ENCODE results near the gene RPTOR.
A peak's percentile ranks its signal among the peaks of the same experiment; 100 is the strongest.
"Not testable (repeated sequence)": the region's sequence is repeated elsewhere in the genome, so short reads cannot be mapped to it uniquely, and the experiment has no call there.

The RPTOR gene

DNA sequence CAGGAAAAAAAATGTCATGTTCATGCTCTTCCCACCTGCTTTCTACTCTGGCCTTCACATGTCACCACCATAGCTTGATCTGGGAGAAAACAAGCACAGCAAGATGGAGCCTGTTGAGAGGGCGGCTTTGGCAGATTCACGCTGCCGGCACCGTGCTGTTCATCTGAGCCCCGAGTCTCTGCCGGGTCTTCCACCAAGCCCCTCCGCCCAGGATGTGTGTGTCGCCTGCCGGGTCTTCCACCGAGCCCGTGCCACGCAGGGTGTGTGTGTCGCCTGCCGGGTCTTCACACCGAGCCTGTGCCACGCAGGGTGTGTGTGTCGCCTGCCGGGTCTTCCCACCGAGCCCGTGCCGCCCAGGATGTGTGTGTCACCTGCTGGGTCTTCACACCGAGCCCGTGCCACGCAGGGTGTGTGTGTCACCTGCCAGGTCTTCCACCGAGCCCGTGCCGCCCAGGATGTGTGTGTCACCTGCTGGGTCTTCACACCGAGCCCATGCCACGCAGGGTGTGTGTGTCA lies 330.9 kb downstream of the RPTOR start:
- not testable (repeated sequence) for DNase-seq

DNA sequence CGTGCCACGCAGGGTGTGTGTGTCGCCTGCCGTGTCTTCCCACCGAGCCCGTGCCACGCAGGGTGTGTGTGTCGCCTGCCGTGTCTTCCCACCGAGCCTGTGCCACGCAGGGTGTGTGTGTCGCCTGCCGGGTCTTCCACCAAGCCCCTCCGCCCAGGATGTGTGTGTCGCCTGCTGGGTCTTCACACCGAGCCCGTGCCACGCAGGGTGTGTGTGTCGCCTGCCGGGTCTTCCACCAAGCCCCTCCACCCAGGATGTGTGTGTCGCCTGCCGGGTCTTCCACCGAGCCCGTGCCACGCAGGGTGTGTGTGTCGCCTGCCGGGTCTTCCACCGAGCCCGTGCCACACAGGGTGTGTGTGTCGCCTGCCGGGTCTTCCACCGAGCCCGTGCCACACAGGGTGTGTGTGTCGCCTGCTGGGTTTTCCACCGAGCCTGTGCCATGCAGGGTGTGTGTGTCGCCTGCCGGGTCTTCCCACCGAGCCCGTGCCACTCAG lies 331.9 kb downstream of the RPTOR start:
- not testable (repeated sequence) for DNase-seq

DNA sequence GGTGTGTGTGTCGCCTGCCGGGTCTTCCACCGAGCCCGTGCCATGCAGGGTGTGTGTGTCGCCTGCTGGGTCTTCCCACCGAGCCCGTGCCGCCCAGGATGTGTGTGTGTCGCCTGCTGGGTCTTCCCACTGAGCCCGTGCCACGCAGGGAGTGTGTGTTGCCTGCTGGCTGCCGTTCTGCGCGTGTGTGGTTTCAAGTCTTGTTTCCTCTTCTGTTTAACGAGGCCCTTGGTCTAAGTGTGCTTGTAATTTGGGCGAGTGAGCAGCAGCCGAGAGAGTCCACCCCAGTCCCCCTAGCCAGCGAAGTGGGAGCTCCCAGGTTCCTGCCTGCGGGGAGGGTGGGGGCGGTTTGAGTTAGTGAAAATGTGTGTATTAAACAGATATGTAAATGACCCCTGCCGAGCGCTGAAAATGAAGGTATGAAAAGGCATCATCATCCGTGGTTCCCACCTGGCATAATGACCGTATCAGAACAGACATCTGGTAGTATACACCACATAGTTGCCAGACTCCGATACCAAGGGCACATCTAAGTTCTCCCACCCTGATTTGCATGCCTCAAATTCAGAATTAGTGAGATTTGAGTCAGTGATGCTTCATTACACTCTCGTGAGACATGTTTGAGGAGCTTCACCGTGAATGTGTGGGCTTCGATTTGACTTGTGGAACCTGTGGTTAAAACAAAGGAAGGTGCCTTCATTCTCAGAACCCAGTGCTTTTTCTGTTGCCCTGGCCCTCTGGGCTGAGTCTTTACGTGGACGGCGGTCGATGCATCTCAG lies 332.5 kb downstream of the RPTOR start:
- DNase-seq: peak; percentile 37

DNA sequence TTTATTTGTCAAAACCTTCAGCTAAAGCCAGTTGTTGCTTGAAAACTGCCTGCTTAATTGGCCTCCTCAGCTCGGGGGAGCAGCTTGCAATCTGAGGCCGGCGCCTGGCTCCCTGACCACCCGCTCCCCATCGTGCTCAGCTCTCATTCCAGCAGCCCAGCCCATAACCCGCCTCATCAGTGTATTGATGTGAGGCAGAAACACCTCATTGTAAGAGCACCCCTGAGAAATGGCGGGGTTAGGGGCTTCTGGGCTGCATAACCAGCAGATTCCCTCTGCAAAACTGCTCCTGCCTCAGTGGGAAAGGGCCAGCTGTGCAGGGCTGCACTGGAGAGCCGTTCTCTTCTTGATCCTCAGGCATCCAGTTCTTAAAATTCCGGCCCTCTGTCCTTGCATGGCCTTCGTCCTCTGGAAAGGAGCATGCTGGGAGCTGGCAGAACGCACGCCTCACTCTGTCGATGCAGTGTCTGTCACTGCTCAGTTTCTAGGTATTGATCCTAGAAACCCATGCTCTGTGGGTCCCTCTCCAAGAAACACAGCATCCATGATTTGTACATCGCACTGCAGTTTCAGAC lies 333.2 kb downstream of the RPTOR start:
- DNase-seq: no peak

DNA sequence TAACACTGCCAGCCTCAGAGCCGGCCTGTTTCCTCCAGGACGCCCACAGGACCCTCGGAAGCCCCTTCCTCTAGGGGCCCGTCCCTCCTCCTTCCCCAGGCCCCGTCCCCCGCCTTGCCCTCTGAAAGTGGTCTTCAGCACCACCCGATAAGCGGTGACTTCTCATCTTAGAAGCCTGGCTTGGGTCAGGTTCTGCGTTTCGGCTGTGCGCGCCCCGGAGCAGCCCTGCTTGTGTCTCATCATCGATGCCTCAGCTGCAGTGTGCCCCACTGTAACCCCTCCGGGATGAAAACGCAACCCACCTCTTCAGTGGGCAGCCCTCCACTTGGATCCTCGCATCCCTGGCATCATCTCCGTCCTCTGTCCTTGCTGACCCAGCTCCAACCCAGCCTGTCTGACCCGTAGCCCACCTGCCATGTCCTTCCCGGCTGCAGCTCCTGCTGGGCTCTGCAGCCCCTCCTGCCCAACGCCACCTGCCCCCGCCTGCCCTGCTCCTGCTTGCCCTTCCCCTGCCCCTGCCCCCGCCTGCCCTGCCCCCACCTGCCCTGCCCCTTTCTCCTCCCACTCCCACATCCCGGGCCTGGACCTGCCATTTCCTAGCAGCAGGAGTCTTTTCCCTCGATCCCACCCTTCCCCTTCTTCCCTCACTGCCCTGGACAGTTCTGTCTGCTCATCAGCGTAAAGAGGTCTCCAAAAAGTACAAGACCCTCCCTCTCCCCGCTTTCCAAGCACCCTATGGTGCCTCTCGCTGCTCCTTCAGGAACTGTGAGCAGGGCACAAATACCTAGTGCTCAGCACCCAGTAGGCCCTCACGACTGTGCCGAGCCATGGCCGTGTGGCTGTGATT lies 334.5 kb downstream of the RPTOR start:
- no peak for DNase-seq

DNA sequence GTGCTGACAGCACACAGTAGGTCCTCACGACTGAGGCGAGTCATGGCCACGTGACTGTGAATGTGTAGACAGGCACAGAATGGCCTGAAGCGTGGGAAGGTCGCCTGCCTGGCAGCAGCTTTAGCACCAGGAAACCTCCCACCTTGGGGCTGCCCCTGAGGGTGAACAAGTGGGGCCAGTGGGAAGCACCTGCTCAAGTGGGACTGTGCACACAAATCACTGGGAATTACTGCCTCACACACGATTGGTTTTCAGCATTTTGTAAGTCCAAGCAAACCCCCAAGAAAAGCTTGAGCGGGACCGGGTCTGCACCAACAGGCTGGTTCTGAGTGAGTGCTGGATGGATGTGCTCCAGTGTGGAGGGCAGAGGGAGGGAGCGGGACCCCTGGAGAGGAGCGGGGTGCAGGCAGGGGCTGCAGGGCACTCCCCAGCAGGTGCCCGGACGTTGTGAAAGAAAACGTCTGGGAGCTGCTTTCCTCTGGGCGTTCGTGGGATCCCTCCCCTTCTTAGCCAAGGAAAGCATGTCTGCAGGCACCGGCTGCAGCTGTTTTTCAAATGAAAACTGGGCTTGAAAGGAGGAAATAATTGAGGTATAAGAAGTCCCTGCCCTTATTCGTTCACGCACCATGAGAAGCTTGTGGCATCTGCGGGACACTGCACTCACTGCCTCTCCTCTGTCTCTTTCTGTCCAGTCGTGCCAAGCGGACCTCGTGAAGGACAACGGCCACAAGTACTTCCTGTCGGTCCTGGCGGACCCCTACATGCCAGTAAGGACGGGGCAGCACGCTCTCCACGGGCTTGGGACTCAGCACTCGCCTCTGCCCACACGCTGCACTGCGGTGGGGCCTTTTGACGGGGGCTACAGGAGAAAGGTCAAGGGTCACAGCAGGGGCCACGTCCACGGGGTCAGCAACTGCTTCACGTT lies 335.3 kb downstream of the RPTOR start:
- no peak for DNase-seq

DNA sequence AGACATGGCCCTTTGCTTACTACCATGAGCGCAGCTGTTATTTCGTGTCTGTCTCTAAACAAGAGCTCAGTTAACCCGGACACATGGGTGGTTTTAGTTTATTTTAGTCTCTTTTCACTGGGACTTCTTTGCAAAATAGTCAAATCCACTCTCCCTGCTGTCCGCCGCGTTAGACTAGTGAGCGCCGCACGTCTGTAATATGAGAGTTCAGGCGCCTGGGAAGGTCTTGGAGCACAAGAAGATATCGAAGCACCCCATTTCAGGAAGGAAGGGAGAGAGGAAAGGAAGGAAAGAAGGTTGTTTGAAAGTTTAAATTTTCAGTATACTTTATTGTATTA lies 336.0 kb downstream of the RPTOR start:
- no peak for DNase-seq

DNA sequence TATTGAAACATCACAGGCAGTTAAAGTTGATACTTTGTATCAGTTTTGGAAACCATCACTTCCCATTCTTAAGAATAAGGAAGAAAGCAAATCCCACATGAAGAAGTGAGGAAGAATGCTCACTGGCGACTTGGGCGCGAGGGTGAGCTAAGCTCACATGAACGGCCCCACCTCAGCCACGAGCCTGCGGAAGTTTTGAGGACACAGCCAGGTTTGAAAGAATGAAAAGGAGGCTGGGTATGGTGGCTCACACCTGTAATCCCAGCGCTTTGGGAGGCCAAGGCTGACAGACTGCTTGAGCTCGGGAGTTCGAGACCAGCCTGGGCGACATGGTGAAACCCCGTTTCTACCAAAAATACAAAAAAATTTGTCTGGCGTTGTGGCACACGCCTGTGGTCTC lies 336.7 kb downstream of the RPTOR start:
- DNase-seq: no peak

DNA sequence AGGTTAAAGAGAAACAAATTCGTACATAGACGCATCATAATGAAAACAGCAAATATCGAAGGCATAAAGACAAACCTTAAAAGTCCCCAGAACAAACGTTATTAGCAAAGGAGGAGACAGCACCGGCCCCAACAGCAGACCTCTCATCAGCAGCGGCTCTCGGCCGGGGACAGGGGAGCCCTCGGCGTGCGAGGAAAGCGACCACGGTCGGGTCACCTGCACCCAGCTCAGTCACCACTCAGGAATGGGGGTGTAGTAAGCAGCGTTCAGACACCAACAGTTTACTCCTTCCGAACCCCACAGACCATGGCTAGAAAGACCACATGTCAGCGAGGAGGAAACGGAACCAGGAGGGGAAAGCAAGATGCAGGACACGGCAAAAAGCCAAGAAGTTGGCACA lies 337.7 kb downstream of the RPTOR start:
- no peak for DNase-seq

DNA sequence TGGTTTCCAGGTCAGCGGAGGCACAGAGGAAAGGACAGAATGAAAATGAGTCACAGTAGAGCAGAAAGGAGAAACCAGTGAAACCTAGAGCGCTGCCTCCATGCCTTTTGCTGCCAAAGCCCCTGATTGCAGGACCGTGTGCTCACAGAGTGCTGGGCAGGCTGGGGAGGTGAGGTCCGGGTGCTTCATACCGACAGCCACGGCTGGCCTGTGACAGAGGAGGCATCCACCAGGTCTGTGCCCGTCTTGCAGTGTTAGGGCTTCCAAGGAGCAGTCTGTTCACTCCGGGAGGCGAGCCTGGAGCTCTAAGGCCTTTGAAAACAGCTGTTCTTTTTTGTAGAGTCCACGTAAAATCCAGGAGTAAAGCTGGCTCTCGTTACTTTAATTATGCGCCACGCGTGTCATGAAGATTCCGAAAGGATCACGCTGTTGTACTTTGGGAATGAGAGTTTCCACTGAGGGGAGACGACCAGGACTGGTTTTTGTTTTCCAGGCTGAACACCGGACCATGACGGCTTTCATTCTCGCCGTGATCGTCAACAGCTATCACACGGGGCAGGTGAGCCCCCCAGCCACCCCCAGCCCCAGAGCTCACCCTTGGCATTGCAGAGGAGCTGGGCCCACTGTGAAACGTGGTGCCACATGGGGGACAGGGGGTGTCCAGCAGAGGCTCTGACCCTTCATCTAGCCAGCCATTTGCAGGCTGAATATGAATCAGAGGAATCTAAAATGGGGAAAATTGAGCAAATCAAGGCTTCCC lies 338.5 kb downstream of the RPTOR start:
- DNase-seq: no peak

DNA sequence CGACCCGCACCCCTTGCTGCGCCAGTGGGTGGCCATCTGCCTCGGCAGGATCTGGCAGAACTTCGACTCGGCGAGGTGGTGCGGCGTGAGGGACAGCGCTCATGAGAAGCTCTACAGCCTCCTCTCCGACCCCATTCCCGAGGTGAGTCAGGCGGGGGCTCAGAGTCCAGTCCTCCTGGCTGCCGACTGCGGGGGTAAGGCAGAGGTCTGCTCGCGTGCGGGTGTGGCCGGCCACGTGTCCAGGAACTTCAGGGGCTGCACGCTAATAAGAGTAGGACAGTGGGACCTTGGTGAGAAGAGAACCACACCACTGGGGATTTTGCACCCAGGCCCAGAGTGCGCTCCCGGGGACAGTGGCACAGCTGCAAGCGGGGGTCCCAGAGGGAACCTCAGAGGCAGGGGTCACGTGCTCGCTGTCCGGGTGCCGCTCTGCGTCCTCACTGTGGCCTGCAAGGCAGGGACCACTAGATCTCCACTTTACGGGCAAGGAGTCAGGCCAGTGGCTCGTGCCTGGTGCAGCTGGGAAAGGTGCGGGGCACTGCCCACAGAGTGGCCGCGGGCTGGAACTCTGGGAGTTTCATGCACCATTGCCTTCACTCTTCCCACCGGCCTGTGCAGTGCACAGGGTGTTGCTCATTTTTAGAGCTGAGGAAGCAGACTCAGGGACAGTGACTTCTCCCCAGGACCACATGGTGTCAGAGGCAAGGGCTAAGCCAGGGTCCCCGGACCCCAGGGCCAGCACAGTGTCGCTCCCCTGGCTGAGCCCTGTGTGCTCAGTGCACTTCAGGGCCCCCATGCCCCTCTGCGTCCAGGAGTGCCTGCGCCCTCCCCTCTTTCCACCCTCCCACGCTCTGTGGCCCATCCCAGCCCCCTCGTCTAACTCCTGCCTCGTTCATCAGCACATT lies 339.4 kb downstream of the RPTOR start:
- no peak for DNase-seq

DNA sequence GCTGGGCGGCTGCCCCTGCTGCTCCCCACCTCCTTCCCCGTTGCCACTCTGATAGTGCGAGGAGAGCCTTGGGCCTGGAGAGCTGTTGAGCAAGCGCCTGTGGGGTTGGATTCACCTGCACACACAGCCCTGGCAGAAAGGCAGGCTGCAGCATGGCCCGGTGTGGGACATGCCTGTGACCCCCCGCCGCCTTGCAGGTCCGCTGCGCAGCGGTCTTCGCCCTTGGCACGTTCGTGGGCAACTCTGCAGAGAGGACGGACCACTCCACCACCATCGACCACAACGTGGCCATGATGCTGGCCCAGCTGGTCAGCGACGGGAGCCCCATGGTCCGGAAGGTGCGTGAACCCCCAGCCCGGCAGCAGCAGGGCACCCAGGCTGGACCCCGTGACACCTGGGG lies 340.2 kb downstream of the RPTOR start:
- no peak for DNase-seq

DNA sequence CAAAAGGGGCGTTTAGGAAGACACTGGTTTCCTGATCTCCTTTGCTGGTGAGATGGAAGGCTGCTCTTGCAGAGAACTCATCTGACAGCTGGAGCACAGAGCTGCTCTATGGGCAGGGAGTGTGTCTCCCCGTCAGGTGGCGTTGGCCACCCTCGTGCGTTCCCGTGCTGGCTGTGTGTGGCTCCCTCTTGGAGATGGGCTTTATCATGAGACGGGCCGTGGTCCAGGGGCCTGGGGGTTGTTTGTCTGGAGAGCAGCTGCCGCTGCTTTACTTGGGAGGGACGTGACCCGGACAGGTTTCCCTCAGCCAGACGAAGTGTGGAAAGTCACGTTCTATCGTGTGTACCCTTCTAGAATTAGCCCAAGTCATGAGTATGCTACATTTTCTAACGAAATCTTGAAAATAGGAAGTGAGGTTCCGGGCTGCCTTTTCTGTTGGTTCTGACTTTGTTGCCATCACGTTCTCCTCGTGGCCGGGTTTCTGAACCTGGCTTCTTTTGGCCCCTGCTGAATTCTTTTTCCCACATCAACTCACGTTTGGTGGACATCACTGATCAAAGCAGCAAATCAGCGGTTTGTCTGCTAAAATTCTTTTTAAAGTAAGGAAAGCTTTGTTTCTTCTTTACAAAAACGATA lies 341.4 kb downstream of the RPTOR start:
- DNase-seq: no peak

DNA sequence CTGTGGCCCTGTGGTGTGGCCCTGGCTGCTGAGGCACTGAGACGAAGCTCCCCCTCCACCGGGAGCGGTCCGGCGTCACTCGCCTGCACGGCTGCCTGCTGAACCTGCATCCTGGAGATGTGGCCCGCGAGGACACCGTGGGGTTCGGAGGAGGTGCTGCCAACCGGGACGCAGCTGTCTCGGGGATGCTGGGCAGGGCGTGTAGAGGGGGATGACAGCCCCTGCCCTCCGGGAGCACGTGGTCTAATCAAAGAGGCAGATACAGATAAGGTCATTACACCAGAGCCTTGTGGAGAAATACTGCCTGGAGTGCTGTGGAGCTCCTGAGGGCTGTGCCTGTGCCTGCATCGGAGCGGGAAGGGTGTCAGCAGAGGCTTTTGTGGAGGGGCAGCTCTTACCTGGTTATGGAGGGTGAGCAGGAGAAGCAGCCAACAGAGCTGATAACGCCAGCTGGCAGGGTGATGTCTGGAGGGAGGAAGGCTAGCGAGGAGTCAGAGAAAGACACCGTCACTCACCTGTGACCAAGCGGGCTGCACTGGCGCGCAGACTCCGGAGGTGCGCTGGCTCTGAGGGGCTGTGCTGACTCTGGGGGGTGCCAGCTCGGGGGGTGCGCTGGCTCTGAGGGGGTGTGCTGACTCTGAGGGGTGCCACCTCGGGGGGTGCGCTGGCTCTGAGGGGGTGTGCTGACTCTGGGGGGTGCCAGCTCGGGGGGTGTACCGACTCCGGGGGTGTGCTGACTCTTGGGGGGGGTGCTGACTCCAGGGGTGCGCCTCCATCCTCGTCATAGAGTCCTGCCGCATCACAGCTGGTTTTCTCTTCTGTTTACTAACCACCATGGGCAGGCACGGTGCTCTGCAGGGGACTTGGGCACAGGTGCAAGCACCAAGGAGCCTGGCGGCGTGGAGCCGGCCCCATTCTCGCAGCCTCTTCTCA lies 342.3 kb downstream of the RPTOR start:
- no peak for DNase-seq

DNA sequence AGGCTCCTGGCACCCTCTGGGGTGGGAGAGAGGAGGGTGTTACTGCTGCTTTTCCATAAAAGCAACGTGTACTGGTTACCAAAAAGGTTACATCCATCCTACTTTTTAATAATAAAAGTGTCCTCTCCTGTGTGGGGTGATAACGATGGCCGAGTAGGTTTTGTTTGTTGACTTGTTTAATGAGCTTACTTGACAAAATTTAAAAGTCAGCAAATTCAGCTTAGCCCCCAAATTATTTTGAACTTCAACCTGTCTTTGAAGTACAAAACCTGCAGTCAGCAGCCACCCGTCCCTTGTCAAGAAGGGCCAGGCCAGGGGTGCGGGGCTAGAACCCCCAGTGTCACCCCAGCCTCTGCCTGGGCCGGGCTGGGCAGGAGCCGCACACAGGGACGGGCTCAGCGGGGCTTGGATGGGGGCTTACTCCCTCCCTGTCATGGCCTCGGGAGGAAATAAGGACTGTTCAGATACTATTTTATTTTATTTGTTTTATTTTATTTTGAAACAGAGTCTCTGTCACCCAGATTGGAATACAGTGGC lies 343.1 kb downstream of the RPTOR start:
- no peak for DNase-seq

DNA sequence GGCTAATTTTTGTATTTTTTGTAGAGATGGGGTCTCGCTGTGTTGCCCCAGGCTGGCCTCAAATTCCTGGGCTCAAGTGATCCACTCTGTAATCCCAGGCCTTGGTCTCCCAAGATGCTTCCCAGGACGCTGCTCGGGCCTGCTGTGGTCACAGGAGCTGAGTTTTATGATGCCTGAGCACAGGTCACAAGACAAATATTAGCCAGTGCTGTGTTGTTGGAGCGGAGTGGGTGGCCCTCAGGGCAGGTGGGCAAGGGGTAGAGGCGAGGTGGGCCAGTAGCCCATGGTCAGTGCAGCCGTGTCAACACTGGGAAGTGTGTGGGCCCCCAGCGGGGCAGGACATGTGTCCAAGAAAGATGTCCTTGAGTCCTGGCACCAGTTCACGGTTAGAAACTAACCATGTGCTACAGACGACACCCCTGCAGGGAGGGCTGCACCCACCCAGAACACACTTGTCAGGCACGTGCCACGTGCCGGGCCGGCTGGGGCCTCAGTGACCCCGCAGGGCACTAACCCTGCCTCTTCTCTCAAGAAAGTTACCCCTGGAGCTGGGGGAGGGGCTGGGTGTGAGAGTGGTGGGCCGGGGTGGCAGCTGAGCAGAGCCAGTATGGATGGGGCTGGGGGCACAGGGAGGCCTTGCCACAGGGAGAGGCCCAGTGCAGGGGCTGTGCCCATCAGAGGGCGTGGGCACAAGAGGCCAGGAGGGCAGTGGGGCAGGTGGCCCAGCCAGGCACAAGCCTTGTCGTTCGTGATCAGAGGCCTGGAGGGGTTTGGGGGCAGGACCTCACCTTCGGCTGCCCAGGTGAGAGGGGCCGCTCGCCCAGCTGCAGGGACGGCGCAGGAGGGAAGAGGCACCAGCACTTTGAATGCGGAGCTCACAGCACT lies 343.9 kb downstream of the RPTOR start:
- no peak for DNase-seq
